PC-3 (cell line): ENCODE measurements around the gene ADK. TPM values are rescaled to one million over a fixed set of nuclear protein-coding genes. Genes with fewer than 3 reads are reported as not detected.

Experiments used
- ATAC-seq: fragments of 200-7000 bp; cut with Tn5 transposase; 2 replicates; pipeline ENCODE4 v1.9.1; 2020; ENCODE audit warnings: mild to moderate bottlenecking, moderate library complexity
- BruUV-seq: library from RNA; stranded (reverse); fragments of 400-500 nt; replicated peaks from 2 replicates; lab custom pipeline; 2021; lab: Mats Ljungman, UMichigan
- CTCF ChIA-PET: fragments of 300-600 bp; sonication (Branson Sonifier 250); formaldehyde crosslinking; loops from one replicate; lab custom pipeline; 2022; ENCODE audit warnings: antibody characterized with exemption; lab: Charles Lee
- POLR2A ChIA-PET: fragments of 300-600 bp; sonication (Branson Sonifier 250); formaldehyde crosslinking; loops from one replicate; lab custom pipeline; 2022; ENCODE audit warnings: antibody characterized with exemption; ENCODE audit not compliant: unreplicated experiment; lab: Charles Lee
- DNase-seq: peaks from one replicate; pipeline ENCODE4 v3.0.0-alpha.2; 2015
- H2AFZ ChIP-seq: fragments of 300-600 bp; sonication (generic); 2 replicates; pipeline ENCODE4 v1.6.0; 2016; ENCODE audit warnings: antibody characterized with exemption, low read length
- H3F3A ChIP-seq: fragments of 300-600 bp; sonication (generic); one replicate; pipeline ENCODE4 v1.6.0; 2017; ENCODE audit warnings: antibody characterized with exemption, low read length, control low read depth, mild to moderate bottlenecking; ENCODE audit not compliant: unreplicated experiment
- H3K27ac ChIP-seq: fragments of 300-600 bp; sonication (generic); 2 replicates; pipeline ENCODE4 v1.5.1; 2016; ENCODE audit warnings: mild to moderate bottlenecking, low read length
- H3K27me3 ChIP-seq: fragments of 300-600 bp; sonication (generic); 2 replicates; pipeline ENCODE4 v1.6.1; 2016; ENCODE audit warnings: low read length, mixed read lengths
- H3K36me3 ChIP-seq: fragments of 300-600 bp; sonication (generic); 2 replicates; pipeline ENCODE4 v1.6.1; 2016; ENCODE audit warnings: low read depth, mixed run types, low read length, mixed read lengths
- H3K4me1 ChIP-seq: fragments of 300-600 bp; sonication (generic); 2 replicates; pipeline ENCODE4 v1.5.1; 2016; ENCODE audit warnings: low read length; ENCODE audit not compliant: insufficient read depth
- H3K4me2 ChIP-seq: fragments of 300-600 bp; sonication (generic); 2 replicates; pipeline ENCODE4 v1.6.0; 2016; ENCODE audit warnings: low read length
- H3K4me3 ChIP-seq: fragments of 300-600 bp; sonication (generic); 2 replicates; pipeline ENCODE4 v1.5.1; 2016; ENCODE audit warnings: mild to moderate bottlenecking, low read length, mixed read lengths
- H3K79me2 ChIP-seq: fragments of 300-600 bp; sonication (generic); 2 replicates; pipeline ENCODE4 v1.6.1; 2017; ENCODE audit warnings: low read length, mixed read lengths
- H3K9ac ChIP-seq: fragments of 300-600 bp; sonication (generic); 2 replicates; pipeline ENCODE4 v1.6.0; 2016; ENCODE audit warnings: mild to moderate bottlenecking, low read length
- H3K9me2 ChIP-seq: fragments of 300-600 bp; sonication (generic); replicated peaks from 2 replicates; pipeline ENCODE4 v1.6.1; 2016; ENCODE audit warnings: mixed run types, low read length, mixed read lengths
- H3K9me3 ChIP-seq: fragments of 300-600 bp; sonication (generic); 2 replicates; pipeline ENCODE4 v1.6.1; 2016; ENCODE audit warnings: low read length, mixed read lengths
- H4K20me1 ChIP-seq: fragments of 300-600 bp; sonication (generic); 2 replicates; pipeline ENCODE4 v1.6.1; 2016; ENCODE audit warnings: low read length, mixed read lengths
- CTCF ChIP-seq: fragments of 300-600 bp; sonication (generic); conservative IDR thresholded peaks from 2 replicates; pipeline ENCODE4 v1.5.1; 2017; ENCODE audit warnings: antibody characterized with exemption, low read depth, mild to moderate bottlenecking, low read length
- EZH2 ChIP-seq: fragments of 300-600 bp; sonication (generic); IDR thresholded peaks from one replicate; pipeline ENCODE4 v1.6.1; 2017; ENCODE audit warnings: antibody characterized with exemption, mild to moderate bottlenecking, low read length; ENCODE audit not compliant: unreplicated experiment
- EZH2phosphoT487 ChIP-seq: fragments of 300-600 bp; sonication (generic); IDR thresholded peaks from 2 replicates; pipeline ENCODE4 v1.6.1; 2018; ENCODE audit warnings: mild to moderate bottlenecking, antibody characterized with exemption, low read length, borderline replicate concordance
- intact Hi-C: fragments of 100-400 bp; cut with micrococcal nuclease; formaldehyde crosslinking; loops from 2 replicates; pipeline ENCODE4 v1.9.0; 2023
- total RNA-seq: library from RNA; depleted of rRNA; stranded (reverse); fragments of >200 nt; gene quantifications from 2 replicates; pipeline ENCODE4 v1.2.3, GENCODE V29; 2014

Gene ADK
- total RNA-seq, 1 experiment from 2014 or later = 256 TPM

DNA sequence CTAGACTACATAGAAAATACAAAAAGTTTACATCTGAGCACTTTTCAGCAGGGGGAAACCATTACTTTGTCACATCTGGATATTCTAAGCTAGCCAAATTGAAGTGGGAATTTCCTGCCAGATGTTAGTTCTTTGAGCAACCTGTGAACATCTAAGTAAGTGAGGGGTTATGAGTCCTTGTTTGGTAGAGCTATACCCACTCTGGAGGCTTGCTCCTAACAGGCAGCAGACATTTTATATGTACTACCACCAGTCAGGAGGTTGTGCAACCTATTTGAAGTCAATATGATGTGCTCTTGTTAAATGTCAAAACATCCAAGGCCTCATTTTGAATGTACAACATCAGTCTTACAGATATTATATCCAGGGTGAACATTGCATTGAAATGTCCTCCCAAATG, 532.0 kb downstream of the ADK start:
- Histone ChIP-seq H3F3A (no peaks in the 10 kb centered on the region), H4K20me1 (no peaks in the 10 kb centered on the region), H3K9ac (no peak overlapping the region), H3K27me3 (no peaks in the 10 kb centered on the region), H2AFZ (no peak overlapping the region), H3K9me2 (no peaks in the 10 kb centered on the region), H3K4me3 (no peak overlapping the region), H3K4me1 (peaks cover 5% of the 10 kb centered on the region), H3K79me2 (no peaks in the 10 kb centered on the region), H3K27ac (no peak overlapping the region), H3K4me2 (no peak overlapping the region), H3K9me3 (no peaks in the 10 kb centered on the region), H3K36me3 (0 out of 2 replicates have a peak, but pooled peaks cover 7% of the 10 kb centered on the region)
- peak; percentile 8 for ATAC-seq
- no peak for DNase-seq
- BruUV-seq = no TSS peak
- intact Hi-C loops = loop anchor here (1.0 to 5.0 kb wide), 2 partner anchors 21 to 139 kb away; no protein-coding TSS in a partner anchor
- POLR2A ChIA-PET = no interaction called here
- CTCF ChIA-PET = interaction anchor here (0.5 to 0.6 kb wide), 2 partner anchors 331 to 389 kb away, joined by 5 read pairs; no protein-coding TSS in a partner anchor
- no peak for TF ChIP-seq EZH2phosphoT487
- no peak for TF ChIP-seq CTCF
- no peak for TF ChIP-seq EZH2

GRCh38 chr10:74683621-74684364, 532.8 kb downstream of the ADK start:
- Histone ChIP-seq H3K27ac (no peak overlapping the region), H4K20me1 (no peaks in the 10 kb centered on the region), H3K4me3 (no peak overlapping the region), H3K27me3 (no peaks in the 10 kb centered on the region), H3K9ac (no peak overlapping the region), H3K4me1 (peaks cover 5% of the 10 kb centered on the region), H3K79me2 (no peaks in the 10 kb centered on the region), H3F3A (no peaks in the 10 kb centered on the region), H3K9me2 (no peaks in the 10 kb centered on the region), H2AFZ (no peak overlapping the region), H3K4me2 (no peak overlapping the region), H3K36me3 (0 out of 2 replicates have a peak, but pooled peaks cover 4% of the 10 kb centered on the region), H3K9me3 (no peaks in the 10 kb centered on the region)
- CTCF ChIA-PET = interaction anchor here (0.5 to 0.6 kb wide), 2 partner anchors 330 to 337 kb away, joined by 3 to 5 read pairs; no protein-coding TSS in a partner anchor
- peak; percentile 62 for DNase-seq
- peak; percentile 94 for ATAC-seq
- intact Hi-C loops = loop anchor here (1.0 to 5.0 kb wide), 2 partner anchors 21 to 139 kb away; no protein-coding TSS in a partner anchor
- no peak for TF ChIP-seq CTCF
- TF ChIP-seq EZH2phosphoT487 = no peak
- no peak for TF ChIP-seq EZH2
- POLR2A ChIA-PET = interaction anchor here (0.6 to 0.7 kb wide), 3 partner anchors 8 to 351 kb away, joined by 3 to 4 read pairs (median 3); no protein-coding TSS in a partner anchor
- BruUV-seq = no TSS peak
